ENCODE results near the gene CDK5RAP3. TPM values are rescaled to one million over a fixed set of nuclear protein-coding genes. Genes with fewer than 3 reads are reported as not detected.

CDK5RAP3 gene
- total and polyA plus RNA-seq, 2 of the 13 experiments (the other 11 are each of a cell fraction or from before 2014, with no cell fraction given) = 128 to 154 TPM

GRCh38 chr17:47969930-47970724 lies 786 bp upstream of the CDK5RAP3 start (continued):
- TF ChIP-seq REST (IDR thresholded peaks at IDR 0.05; ENCODE audit: borderline replicate concordance in 1 of 2, low read depth in 1 of 2, low read length in 2 of 2) (0 out of 4 replicates have a peak, but pooled peaks of 1 of the 2 experiments have one; percentile 37), ZNF34 (CRISPR knock-in tag; IDR thresholded peaks at IDR 0.05; ENCODE audit: borderline replicate concordance) (peak; percentile 33; the same call in 1 of the 2 replicates), TBL1XR1 (IDR thresholded peaks at IDR 0.05; ENCODE audit: borderline replicate concordance, low read length, partially characterized antibody) (no peak), RBM39 (IDR thresholded peaks at IDR 0.05; ENCODE audit: low read depth, low read length, poor library complexity, severe bottlenecking) (no peak), MAFK (conservative IDR thresholded peaks at IDR 0.05 in 1 of 2, IDR thresholded peaks at IDR 0.05 in 1 of 2; ENCODE audit: low read length in 2 of 2) (no peak), ZNF749 (CRISPR knock-in tag; IDR thresholded peaks at IDR 0.05; ENCODE audit: borderline replicate concordance) (no peak), ARHGAP35 (CRISPR knock-in tag; IDR thresholded peaks at IDR 0.05; ENCODE audit: borderline replicate concordance) (peak; percentile 21), ZNF224 (CRISPR knock-in tag; IDR thresholded peaks at IDR 0.05) (no peak), ZNF317 (CRISPR knock-in tag; IDR thresholded peaks at IDR 0.05) (no peak), WIZ (CRISPR knock-in tag; IDR thresholded peaks at IDR 0.05) (no peak), HIVEP1 (CRISPR knock-in tag; IDR thresholded peaks at IDR 0.05) (no peak; the same call in 1 of the 2 replicates), ZBTB3 (CRISPR knock-in tag; IDR thresholded peaks at IDR 0.05; ENCODE audit: borderline replicate concordance, low read depth) (0 out of 2 replicates have a peak, but pooled peaks have one; percentile 52), CSRNP2 (CRISPR knock-in tag; conservative IDR thresholded peaks at IDR 0.05; ENCODE audit: low read depth) (no peak), HNF4G (IDR thresholded peaks at IDR 0.05; ENCODE audit: borderline replicate concordance, low read depth, low read length) (no peak), HNF4G (CRISPR knock-in tag; IDR thresholded peaks at IDR 0.05; ENCODE audit: borderline replicate concordance, low read depth) (no peak), MAFG (CRISPR knock-in tag; IDR thresholded peaks at IDR 0.05) (no peak), MTF1 (CRISPR knock-in tag; IDR thresholded peaks at IDR 0.05) (no peak), STAG1 (CRISPR knock-in tag; IDR thresholded peaks at IDR 0.05) (no peak), SATB2 (CRISPR knock-in tag; IDR thresholded peaks at IDR 0.05) (no peak), PHF5A (CRISPR knock-in tag; IDR thresholded peaks at IDR 0.05; ENCODE audit: low read depth, unreplicated experiment) (no peak), DNMT1 (CRISPR knock-in tag; IDR thresholded peaks at IDR 0.05) (0 out of 2 replicates have a peak, but pooled peaks have one; percentile 72), FOXA1 (IDR thresholded peaks at IDR 0.05) (no peak), FOXA1 (CRISPR knock-in tag; IDR thresholded peaks at IDR 0.05) (no peak; the same call in 1 of the 2 replicates), HOXA9 (CRISPR knock-in tag; IDR thresholded peaks at IDR 0.05; ENCODE audit: borderline replicate concordance) (peak; percentile 5; the same call in 1 of the 2 replicates), ZKSCAN5 (CRISPR knock-in tag; IDR thresholded peaks at IDR 0.05) (no peak), ZNF768 (CRISPR knock-in tag; IDR thresholded peaks at IDR 0.05) (no peak)
